Activated CD4-positive, alpha-beta T cell treated with anti-CD3 and anti-CD28 coated beads for 36 hours (primary cell): Measurements from ENCODE around the gene CIROP. TPM values are rescaled to one million over a fixed set of nuclear protein-coding genes. Genes with fewer than 3 reads are reported as not detected.

Experiments used
- ATAC-seq: fragments of 200-7000 bp; cut with Tn5 transposase; one replicate; pipeline ENCODE4 v1.10.0; 2021; ENCODE audit warnings: mild to moderate bottlenecking, moderate library complexity
- CTCF ChIA-PET: fragments of 350-600 bp; sonication (Branson Sonifier 250); formaldehyde crosslinking; loops from one replicate; lab custom pipeline; 2021; ENCODE audit warnings: antibody characterized with exemption; lab: Charles Lee
- POLR2A ChIA-PET: fragments of 350-600 bp; sonication (Branson Sonifier 250); formaldehyde crosslinking; loops from one replicate; lab custom pipeline; 2021; ENCODE audit warnings: antibody characterized with exemption, inconsistent platforms; lab: Charles Lee
- DNase-seq: peaks from one replicate; pipeline ENCODE4 v3.0.0-alpha.2; 2020
- H3K27ac Mint-ChIP-seq: one replicate; pipeline ENCODE4 v1.8.0; 2021; ENCODE audit warnings: mixed read lengths
- H3K27me3 Mint-ChIP-seq: one replicate; pipeline ENCODE4 v1.8.0; 2021; ENCODE audit warnings: mixed read lengths
- H3K36me3 Mint-ChIP-seq: one replicate; pipeline ENCODE4 v1.8.0; 2021; ENCODE audit warnings: low read depth, mixed read lengths
- H3K4me1 Mint-ChIP-seq: one replicate; pipeline ENCODE4 v1.8.0; 2021; ENCODE audit warnings: mixed read lengths
- H3K4me3 Mint-ChIP-seq: one replicate; pipeline ENCODE4 v1.8.0; 2021; ENCODE audit warnings: mild to moderate bottlenecking, moderate library complexity, mixed read lengths
- H3K9me3 Mint-ChIP-seq: one replicate; pipeline ENCODE4 v1.8.0; 2021; ENCODE audit warnings: low read depth, mixed read lengths
- intact Hi-C, 2 experiments: fragments of 100-400 bp; cut with DNase I in 1 of 2; cut with micrococcal nuclease in 1 of 2; formaldehyde crosslinking; loops; one replicate each; pipeline versions ENCODE4 v1.14.2 to v1.15.1; 2022 to 2024; cut with DNase I, micrococcal nuclease
- total RNA-seq, 2 experiments: library from RNA; stranded (reverse); gene quantifications; one replicate each; pipeline ENCODE4 v1.2.3, GENCODE V29; 2021

Gene CIROP
- total RNA-seq, 2 experiments from 2014 or later = not detected

DNA sequence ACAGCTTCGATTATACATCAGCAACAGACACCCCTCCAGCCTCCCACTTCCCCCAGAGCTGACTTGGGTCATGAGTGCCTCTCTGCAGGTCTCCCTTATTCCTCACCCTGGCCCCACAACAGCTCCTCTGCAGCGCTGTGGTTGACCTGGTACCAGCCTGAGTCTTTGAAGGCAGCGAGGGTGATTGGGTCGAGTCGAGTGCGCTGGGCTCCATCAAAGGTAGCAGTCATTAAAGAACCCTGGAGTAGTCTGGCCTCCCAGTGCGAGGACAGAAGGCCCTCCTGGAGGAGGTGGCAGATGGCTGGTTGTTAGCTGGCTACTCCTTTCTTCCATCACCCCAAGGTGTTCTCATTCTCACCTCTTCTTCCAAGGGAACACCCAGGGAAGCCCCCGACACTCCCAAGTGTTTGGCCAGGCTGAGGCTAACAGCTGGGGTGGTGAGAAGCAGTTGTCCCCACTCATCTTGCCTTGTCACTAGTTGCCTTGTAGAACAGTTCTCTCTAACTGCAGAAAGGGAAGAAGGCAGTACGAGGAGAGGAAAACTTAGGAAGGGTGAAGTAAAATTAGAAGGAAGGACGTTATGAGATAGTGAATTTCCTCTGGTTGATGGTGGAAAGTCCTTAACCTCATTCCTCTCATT is 2.7 kb downstream of the CIROP start:
- Mint-ChIP-seq H3K4me1 (peaks cover 10% of the 10 kb centered on the region), H3K27me3 (no peaks in the 10 kb centered on the region), H3K36me3 (peaks cover 20% of the 10 kb centered on the region), H3K4me3 (no peak overlapping the region), H3K9me3 (no peaks in the 10 kb centered on the region), H3K27ac (no peak overlapping the region)
- ATAC-seq (no peak), DNase-seq (no peak)
- POLR2A ChIA-PET = interaction anchor here (0.5 kb wide), 1 partner anchor 107 kb away, joined by 3 read pairs; no protein-coding TSS in a partner anchor
- intact Hi-C loops = no loop called here
- CTCF ChIA-PET = interaction anchor here (0.9 to 1.9 kb wide), 6 partner anchors 11 to 116 kb away, joined by 3 to 8 read pairs (median 4); no protein-coding TSS in a partner anchor

DNA sequence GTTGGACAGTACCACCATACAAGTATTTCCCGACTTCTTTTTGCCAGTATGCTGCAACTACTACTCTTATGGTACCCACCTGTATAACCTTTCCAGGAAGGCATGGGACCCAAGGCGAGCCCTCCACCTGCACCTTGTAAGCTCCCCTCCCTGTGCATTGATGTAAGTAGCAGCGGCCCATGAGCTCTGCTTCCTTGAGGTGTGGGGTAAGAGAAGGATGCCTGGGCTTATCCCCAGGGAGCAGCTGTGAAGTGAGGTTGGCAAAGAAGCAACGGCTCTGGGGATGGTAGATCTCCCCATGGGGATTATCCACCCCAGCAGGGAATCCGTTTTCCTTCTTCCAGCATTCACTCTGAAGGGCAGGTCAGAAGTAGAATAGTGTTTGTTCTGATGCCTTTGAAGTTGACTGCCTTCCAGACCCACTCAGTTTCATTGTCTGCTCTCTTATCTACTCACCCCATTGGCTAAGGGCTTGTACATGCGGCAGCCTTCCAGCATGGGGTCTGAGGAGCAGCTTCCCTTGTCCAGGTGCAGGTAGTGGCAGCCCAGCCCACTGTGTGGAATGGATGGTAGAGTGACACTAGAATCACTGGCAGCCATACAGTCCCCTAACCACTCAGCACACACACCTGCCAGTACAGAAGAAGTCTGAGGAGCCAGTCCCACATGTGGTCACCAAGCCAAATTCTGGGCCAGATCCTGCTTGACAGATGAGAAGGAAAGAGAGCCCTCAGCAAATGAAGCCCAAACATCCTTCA is 3.4 kb downstream of the CIROP start:
- peaks cover 17% of the 10 kb centered on the region for H3K4me1 Mint-ChIP-seq
- H3K4me3 Mint-ChIP-seq = no peak overlapping the region
- no peak for ATAC-seq
- DNase-seq = no peak
- H3K9me3 Mint-ChIP-seq = no peaks in the 10 kb centered on the region
- H3K36me3 Mint-ChIP-seq = peaks cover 27% of the 10 kb centered on the region
- intact Hi-C loops = no loop called here
- H3K27ac Mint-ChIP-seq = no peak overlapping the region
- H3K27me3 Mint-ChIP-seq = no peaks in the 10 kb centered on the region
- CTCF ChIA-PET = interaction anchor here (1.1 to 1.9 kb wide), 7 partner anchors 12 to 115 kb away, joined by 3 to 8 read pairs (median 3); no protein-coding TSS in a partner anchor
- POLR2A ChIA-PET = no interaction called here

DNA sequence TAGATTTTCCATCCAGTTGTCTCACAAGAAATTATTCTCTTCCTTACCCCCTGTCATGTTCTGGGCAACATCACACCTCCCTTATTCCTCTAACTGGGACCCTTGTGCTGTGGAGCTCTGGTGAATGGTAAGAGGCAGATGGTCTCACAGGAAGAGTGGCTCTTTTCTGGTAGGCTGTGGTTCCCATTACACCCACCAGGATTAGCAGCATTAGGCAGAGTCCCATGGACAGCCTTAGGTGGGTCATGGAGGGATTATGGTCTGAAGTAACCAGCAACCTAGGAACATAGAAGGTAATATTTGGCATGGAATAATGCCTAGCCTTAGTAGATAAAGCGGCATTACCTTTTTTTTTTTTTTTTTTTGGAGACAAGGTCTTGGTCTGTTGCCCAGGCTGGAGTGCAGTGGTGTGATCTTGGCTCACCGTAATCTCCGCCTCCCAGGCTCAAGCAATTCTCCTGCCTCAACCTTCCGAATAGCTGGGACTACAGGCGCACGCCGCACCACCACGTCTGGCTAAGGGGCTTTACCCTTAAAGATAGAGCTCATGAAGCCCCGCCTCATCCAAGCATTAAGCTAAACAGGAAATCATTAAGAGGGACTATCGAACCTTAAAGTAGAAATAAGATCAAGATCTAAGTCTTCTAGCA is 5.5 kb downstream of the CIROP start:
- no peak overlapping the region for H3K27ac Mint-ChIP-seq
- peaks cover 27% of the 10 kb centered on the region for H3K36me3 Mint-ChIP-seq
- H3K4me3 Mint-ChIP-seq = no peak overlapping the region
- CTCF ChIA-PET = interaction anchor here (0.7 to 1.4 kb wide), 7 partner anchors 10 to 88 kb away, joined by 3 to 4 read pairs (median 3); partner anchors contain the start of gene CEBPE
- H3K9me3 Mint-ChIP-seq = no peaks in the 10 kb centered on the region
- no peaks in the 10 kb centered on the region for H3K27me3 Mint-ChIP-seq
- POLR2A ChIA-PET = no interaction called here
- ATAC-seq = no peak
- no peak for DNase-seq
- intact Hi-C loops = loop anchor here (5.0 to 10.0 kb wide), 5 partner anchors 185 to 1835 kb away; partner anchors contain the start of genes DCAF11 (in 1 of the 2), EMC9 (in 1 of the 2), HNRNPC (in 1 of the 2) and HOMEZ (in 1 of the 2)
- peaks cover 17% of the 10 kb centered on the region for H3K4me1 Mint-ChIP-seq

DNA sequence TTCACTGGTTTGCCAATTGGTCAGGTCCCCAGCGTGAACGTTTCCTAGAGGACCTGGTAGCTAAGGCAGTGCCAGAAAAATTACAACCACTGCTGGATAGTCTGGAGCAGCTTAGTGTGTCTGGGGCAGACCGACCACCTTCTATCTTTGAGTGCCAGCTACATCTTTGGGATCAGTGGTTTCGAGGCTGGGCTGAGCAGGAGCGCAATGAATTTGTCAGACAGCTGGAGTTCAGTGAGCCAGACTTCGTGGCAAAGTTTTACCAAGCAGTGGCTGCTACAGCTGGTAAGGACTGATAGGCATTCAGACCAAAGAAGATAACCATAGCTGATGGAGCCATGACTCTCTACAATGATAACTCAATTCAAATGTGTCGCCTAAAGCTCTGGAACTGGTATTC is 7.0 kb downstream of the CIROP start:
- CTCF ChIA-PET = interaction anchor here (0.6 to 5.1 kb wide), 7 partner anchors 14 to 204 kb away, joined by 3 to 58 read pairs (median 8); partner anchors contain the start of gene CDH24
- Mint-ChIP-seq H3K4me3 (peak overlapping the region; percentile 11), H3K27ac (no peak overlapping the region), H3K9me3 (no peaks in the 10 kb centered on the region), H3K36me3 (peaks cover 33% of the 10 kb centered on the region), H3K27me3 (no peaks in the 10 kb centered on the region), H3K4me1 (peaks cover 17% of the 10 kb centered on the region)
- intact Hi-C loops = loop anchor here (5.0 to 10.0 kb wide), 5 partner anchors 187 to 1833 kb away; partner anchors contain the start of genes DCAF11 (in 1 of the 2), EMC9 (in 1 of the 2), HNRNPC (in 1 of the 2) and HOMEZ (in 1 of the 2)
- ATAC-seq = no peak
- POLR2A ChIA-PET = no interaction called here
- no peak for DNase-seq

DNA sequence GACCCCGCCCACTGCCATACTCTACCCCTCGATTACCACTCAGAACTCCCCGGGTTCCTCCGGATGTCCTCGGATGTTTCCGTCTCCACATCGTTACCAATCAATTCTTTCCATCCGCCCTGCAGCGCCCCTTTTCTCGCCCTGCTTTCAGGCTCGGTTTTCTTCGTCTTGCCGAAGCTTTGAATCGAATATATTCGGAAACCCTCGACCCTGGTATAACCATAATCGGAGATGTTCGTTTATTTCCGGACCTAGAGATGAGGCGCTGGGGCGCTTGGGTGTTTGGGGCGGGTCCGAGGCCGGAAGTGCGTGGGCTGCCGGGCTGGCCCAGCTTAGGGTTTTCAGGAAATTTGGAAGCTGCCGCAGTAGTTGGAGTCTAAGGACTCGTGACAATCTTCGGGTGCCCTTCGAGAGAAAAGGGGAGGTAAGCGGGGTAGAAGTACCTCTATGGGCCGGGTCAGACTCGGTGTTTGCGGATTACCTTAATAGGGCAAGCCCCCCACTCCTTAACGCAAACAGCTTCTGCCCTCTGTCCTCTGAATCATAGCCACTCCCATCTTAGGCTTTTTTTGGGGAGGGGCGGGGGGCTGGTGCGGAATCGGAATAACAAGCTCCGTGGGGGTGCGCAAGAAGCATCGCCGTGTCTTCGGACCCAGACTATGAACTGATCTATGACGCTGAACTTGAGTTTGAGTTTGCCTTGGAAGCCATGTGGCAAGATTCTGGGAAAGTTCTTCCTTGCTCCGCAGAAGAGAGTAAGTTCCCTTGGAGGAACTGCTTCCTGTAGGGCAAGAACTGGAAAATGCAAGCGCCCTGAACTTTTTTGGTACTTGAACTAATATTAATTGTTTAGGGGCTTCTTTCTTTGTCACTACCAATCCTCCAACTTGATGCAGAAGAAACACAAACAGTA is 9.3 kb downstream of the CIROP start, which contains the start of gene C14orf119:
TSS of gene C14orf119 (plus strand) at position 310 of the 913 bp plus-strand sequence. CDS start 2,154 bp downstream, outside the sequence.
- H3K27me3 Mint-ChIP-seq = no peaks in the 10 kb centered on the region
- no peak within 1 kb of the TSS for H3K27ac Mint-ChIP-seq
- H3K36me3 Mint-ChIP-seq = peaks cover 45% of the 10 kb centered on the region
- H3K4me3 Mint-ChIP-seq = no peak within 1 kb of the TSS
- CTCF ChIA-PET = interaction anchor here (0.6 to 5.1 kb wide), 35 partner anchors 10 to 1066 kb away, joined by 3 to 58 read pairs (median 4); partner anchors contain the start of genes IRF9, PRMT5, RBM23 and RNF212B
- POLR2A ChIA-PET = interaction anchor here (0.6 to 2.1 kb wide), 19 partner anchors 10 to 1825 kb away, joined by 3 to 27 read pairs (median 8); partner anchors contain the start of genes AJUBA, DAD1, HAUS4 and HOMEZ
- intact Hi-C loops = loop anchor here (1.0 to 10.0 kb wide), 17 partner anchors 24 to 1831 kb away; partner anchors contain the start of genes HOMEZ (in 2 of the 2), PSMB5 (in 2 of the 2), DCAF11 (in 1 of the 2) and EMC9 (in 1 of the 2)
- H3K9me3 Mint-ChIP-seq = no peaks in the 10 kb centered on the region
- H3K4me1 Mint-ChIP-seq = peaks cover 19% of the 10 kb centered on the region
- DNase-seq (peak; percentile 100), ATAC-seq (peak; percentile 93)

DNA sequence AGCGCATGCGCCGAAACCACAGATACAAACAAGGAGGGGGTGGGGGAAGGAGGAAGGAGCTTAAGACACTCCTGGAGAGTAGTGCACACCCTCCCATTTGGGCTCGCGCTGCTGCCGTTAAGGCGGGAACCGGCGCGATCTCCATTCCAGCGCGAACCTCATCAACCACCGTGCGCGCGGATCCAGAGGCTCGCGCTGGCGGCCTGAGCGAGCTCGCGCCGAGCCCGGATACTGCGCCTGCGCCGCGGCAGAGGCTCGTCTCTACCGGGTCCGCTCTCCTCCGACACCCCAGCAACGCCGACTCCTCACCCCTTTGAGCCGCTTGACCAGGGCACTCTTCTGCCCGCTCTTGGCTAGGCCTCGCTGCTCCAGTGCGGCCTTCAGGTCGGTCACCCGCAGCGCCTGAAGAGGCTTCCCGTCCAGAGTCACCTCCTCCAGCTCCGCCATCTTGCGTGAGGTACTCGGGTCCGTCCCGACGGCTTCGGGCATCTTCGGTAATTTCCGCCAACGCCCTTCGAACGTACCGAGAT is 10.1 kb downstream of the CIROP start, which contains the start of gene ACIN1:
TSS of gene ACIN1 (minus strand) at position 471 of the 530 bp plus-strand sequence. CDS start at position 447, 24 bp downstream.
- H3K4me3 Mint-ChIP-seq = no peak within 1 kb of the TSS
- no peaks in the 10 kb centered on the region for H3K9me3 Mint-ChIP-seq
- ChIA-PET POLR2A (interaction anchor here (0.6 to 2.1 kb wide), 18 partner anchors 9 to 1825 kb away, joined by 3 to 27 read pairs (median 9); partner anchors contain the start of genes AJUBA, DAD1, HAUS4 and HOMEZ), CTCF (interaction anchor here (0.6 to 5.1 kb wide), 31 partner anchors 9 to 1000 kb away, joined by 3 to 58 read pairs (median 4); partner anchors contain the start of genes PRMT5, RBM23 and RNF212B)
- no peaks in the 10 kb centered on the region for H3K27me3 Mint-ChIP-seq
- ATAC-seq (peak; percentile 34), DNase-seq (peak; percentile 83)
- no peak within 1 kb of the TSS for H3K27ac Mint-ChIP-seq
- H3K36me3 Mint-ChIP-seq = peaks cover 53% of the 10 kb centered on the region
- peaks cover 25% of the 10 kb centered on the region for H3K4me1 Mint-ChIP-seq
- intact Hi-C loops = loop anchor here (1.0 to 10.0 kb wide), 18 partner anchors 23 to 1830 kb away; partner anchors contain the start of genes HOMEZ (in 2 of the 2), PSMB5 (in 2 of the 2), DCAF11 (in 1 of the 2) and EMC9 (in 1 of the 2)

DNA sequence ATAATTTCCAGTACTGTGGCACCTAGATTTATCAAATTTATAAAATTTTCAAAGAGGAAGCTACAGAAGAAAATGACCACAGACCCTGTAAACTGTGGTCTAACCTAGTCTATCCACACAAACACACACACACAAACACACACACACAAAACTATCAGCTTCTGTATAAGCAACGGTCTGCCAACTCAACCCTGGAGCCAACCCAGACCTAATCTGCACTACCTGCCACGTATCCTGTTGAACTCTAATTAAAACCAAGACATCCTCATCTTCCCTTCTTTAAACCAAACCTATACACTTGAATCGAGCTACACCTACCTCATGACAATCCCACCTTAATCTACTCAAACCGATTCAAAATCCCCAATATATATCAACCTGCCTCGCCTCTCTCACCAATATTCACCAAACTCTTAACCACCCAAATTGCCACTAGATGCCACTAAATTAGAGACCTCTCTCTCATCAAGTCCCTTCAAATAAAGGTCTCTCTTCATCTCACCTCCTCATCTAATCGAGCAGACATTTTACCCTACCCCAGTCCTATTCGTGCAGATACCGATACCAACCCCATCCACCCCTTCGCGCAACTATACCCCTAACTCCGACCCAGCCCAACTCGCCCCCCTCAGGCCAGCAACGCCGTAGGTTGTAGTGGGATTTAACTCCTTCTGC is 10.7 kb downstream of the CIROP start:
- Mint-ChIP-seq H3K27me3 (no peaks in the 10 kb centered on the region), H3K9me3 (no peaks in the 10 kb centered on the region), H3K4me1 (peaks cover 29% of the 10 kb centered on the region), H3K27ac (no peak overlapping the region), H3K36me3 (peaks cover 57% of the 10 kb centered on the region), H3K4me3 (no peak overlapping the region)
- no peak for DNase-seq
- no peak for ATAC-seq
- ChIA-PET POLR2A (interaction anchor here (1.0 to 2.1 kb wide), 14 partner anchors 8 to 228 kb away, joined by 3 to 27 read pairs (median 12); partner anchors contain the start of genes AJUBA, HAUS4, PABPN1 and PPP1R3E), CTCF (interaction anchor here (0.6 to 5.1 kb wide), 22 partner anchors 8 to 359 kb away, joined by 3 to 58 read pairs (median 5); partner anchors contain the start of genes PRMT5 and RBM23)
- intact Hi-C loops = loop anchor here (1.0 to 10.0 kb wide), 5 partner anchors 175 to 1829 kb away; partner anchors contain the start of genes DCAF11 (in 1 of the 2), EMC9 (in 1 of the 2), HNRNPC (in 1 of the 2) and HOMEZ (in 1 of the 2)

DNA sequence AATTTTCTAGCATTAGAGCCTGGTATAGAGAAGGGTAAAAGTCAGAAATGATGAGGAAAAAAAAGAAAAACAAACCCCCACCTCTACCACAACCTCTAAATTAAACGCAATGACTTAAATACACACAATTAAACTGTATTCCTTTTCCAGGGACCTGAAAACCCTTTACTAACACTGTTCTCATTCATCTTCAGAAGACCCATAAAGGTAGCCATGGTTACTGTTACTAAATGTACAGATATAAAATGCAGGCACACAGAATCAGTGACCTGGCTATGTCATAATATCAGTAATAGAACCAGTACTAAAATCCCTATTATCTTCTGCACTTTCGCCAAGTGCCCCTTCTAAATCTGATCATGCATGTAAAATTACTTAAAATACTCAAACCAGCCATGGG is 11.3 kb downstream of the CIROP start:
- ATAC-seq = no peak
- Mint-ChIP-seq H3K4me3 (no peak overlapping the region), H3K36me3 (peaks cover 52% of the 10 kb centered on the region), H3K27me3 (no peaks in the 10 kb centered on the region), H3K27ac (peak overlapping the region; percentile 52), H3K4me1 (peaks cover 28% of the 10 kb centered on the region), H3K9me3 (no peaks in the 10 kb centered on the region)
- ChIA-PET CTCF (interaction anchor here (1.8 to 5.1 kb wide), 6 partner anchors 8 to 164 kb away, joined by 13 to 58 read pairs (median 30); partner anchors contain the start of gene PRMT5), POLR2A (no interaction called here)
- intact Hi-C loops = loop anchor here (10.0 kb wide), 4 partner anchors 191 to 1829 kb away; partner anchors contain the start of genes DCAF11 (in 1 of the 2), EMC9 (in 1 of the 2), HNRNPC (in 1 of the 2) and HOMEZ (in 1 of the 2)
- no peak for DNase-seq
